ENCODE measurements around the gene ATP5IF1.

Gene ATP5IF1

GRCh38 chr1:28235755-28236655 is at the start of gene ATP5IF1:
Gene ATP5IF1, plus strand, starts transcription at chr1:28236124. Its CDS starts 60 bp downstream, at chr1:28236184.
- peak; percentile 63 for TF ChIP-seq CTCF (IDR thresholded peaks at IDR 0.05)
- Histone ChIP-seq H3K4me3 (ENCODE audit: low read depth in 1 of 2, low read length in 1 of 2) (peak within 1 kb of the TSS; percentile 74 to 97), H3K4me1 (ENCODE audit: control insufficient read depth in 1 of 2, insufficient read depth in 1 of 2, low read depth in 1 of 2, low read length in 1 of 2) (peaks cover 35 to 43% of the 10 kb centered on the region in 2 experiments), H3K36me3 (peaks cover 3% of the 10 kb centered on the region), H3K9me3 (no peaks in the 10 kb centered on the region), H3K27me3 (no peaks in the 10 kb centered on the region), H3K27ac (peak within 1 kb of the TSS; percentile 88)

- H3K27ac ChIP-seq = peak overlapping the region; percentile 78
- no peak for TF ChIP-seq CTCF (IDR thresholded peaks at IDR 0.05)
- peaks cover 4 to 13% of the 10 kb centered on the region in 2 experiments for H3K4me1 ChIP-seq (ENCODE audit: control insufficient read depth in 1 of 2, insufficient read depth in 1 of 2, low read depth in 1 of 2, low read length in 1 of 2)
- H3K36me3 ChIP-seq = no peaks in the 10 kb centered on the region
- no peaks in the 10 kb centered on the region for H3K27me3 ChIP-seq
- no peak overlapping the region for H3K4me3 ChIP-seq (ENCODE audit: low read depth in 1 of 2, low read length in 1 of 2)
- H3K9me3 ChIP-seq = no peaks in the 10 kb centered on the region
These were observed 45.5 kb upstream of the ATP5IF1 start for GRCh38 chr1:28190337-28190979.

- peaks cover 4 to 13% of the 10 kb centered on the region in 2 experiments for H3K4me1 ChIP-seq (ENCODE audit: control insufficient read depth in 1 of 2, insufficient read depth in 1 of 2, low read depth in 1 of 2, low read length in 1 of 2)
- no peaks in the 10 kb centered on the region for H3K36me3 ChIP-seq
- TF ChIP-seq CTCF (IDR thresholded peaks at IDR 0.05) = no peak
- peak overlapping the region; percentile 78 for H3K27ac ChIP-seq
- no peak overlapping the region for H3K4me3 ChIP-seq (ENCODE audit: low read depth in 1 of 2, low read length in 1 of 2)
- no peaks in the 10 kb centered on the region for H3K9me3 ChIP-seq
- no peaks in the 10 kb centered on the region for H3K27me3 ChIP-seq
These were observed 44.8 kb upstream of the ATP5IF1 start for GRCh38 chr1:28190996-28191645.

- TF ChIP-seq CTCF (IDR thresholded peaks at IDR 0.05) = no peak
- Histone ChIP-seq H3K4me1 (ENCODE audit: control insufficient read depth in 1 of 2, insufficient read depth in 1 of 2, low read depth in 1 of 2, low read length in 1 of 2) (peaks cover 14 to 23% of the 10 kb centered on the region in 2 experiments), H3K27me3 (no peaks in the 10 kb centered on the region), H3K9me3 (no peaks in the 10 kb centered on the region), H3K36me3 (peaks cover 5% of the 10 kb centered on the region), H3K27ac (no peak overlapping the region), H3K4me3 (ENCODE audit: low read depth in 1 of 2, low read length in 1 of 2) (no peak overlapping the region)
These were observed 42.2 kb upstream of the ATP5IF1 start for GRCh38 chr1:28193701-28194161.

GRCh38 chr1:28194326-28195035 is 41.4 kb upstream of the ATP5IF1 start:
- Histone ChIP-seq H3K4me1 (ENCODE audit: control insufficient read depth in 1 of 2, insufficient read depth in 1 of 2, low read depth in 1 of 2, low read length in 1 of 2) (peaks cover 21 to 31% of the 10 kb centered on the region in 2 experiments), H3K27me3 (no peaks in the 10 kb centered on the region), H3K27ac (no peak overlapping the region), H3K4me3 (ENCODE audit: low read depth in 1 of 2, low read length in 1 of 2) (no peak overlapping the region), H3K9me3 (no peaks in the 10 kb centered on the region), H3K36me3 (peaks cover 8% of the 10 kb centered on the region)
- TF ChIP-seq CTCF (IDR thresholded peaks at IDR 0.05) = no peak

Data from neutrophil (primary cell).